ENCODE measurements around the gene HRH4.

Gene HRH4

DNA sequence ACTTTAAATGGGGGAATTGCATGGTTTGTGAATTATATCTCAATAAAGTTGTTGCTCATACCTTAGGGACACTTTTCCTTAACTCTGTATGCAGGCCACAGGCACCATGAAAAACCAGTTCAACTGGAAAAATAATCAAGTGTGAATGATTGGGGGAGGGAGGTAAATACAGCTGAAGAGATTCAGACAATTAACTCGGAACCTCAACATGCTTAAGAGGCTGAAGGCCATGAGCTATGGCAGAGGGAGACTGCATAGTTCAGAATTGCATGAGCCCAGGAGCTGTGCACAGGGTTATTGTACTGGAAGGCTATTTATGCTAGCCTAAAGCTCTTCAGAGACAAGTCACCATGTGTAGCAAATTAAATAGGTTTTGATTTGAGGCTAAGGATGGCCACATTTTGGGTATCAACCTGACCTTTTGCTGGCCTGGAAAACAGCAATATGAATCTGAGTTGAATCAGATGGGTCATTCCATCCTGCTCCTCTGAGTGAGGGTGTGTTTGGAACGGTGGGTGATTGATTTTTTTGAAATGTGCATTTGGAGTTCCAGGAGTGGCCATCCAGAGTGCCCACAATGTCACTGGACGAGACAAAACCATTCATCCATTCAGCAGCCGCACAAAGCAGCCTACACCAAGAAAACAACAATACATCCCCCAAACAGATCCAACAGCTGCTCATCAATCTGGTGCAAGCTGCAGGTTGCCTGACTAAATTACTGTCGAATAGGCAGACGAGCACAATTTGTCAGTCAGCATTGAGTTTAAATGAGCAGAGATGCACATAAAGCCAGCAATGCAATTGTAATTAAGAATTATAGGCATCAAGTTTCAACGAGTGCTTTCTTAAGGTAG is 42.5 kb downstream of the HRH4 start:
- Histone ChIP-seq H3K4me3 (ENCODE audit: low read depth in 1 of 2, low read length in 1 of 2) (no peak overlapping the region), H3K4me1 (ENCODE audit: control insufficient read depth in 1 of 2, insufficient read depth in 1 of 2, low read depth in 1 of 2, low read length in 1 of 2) (peaks cover 6 to 12% of the 10 kb centered on the region in 2 experiments), H3K27ac (no peak overlapping the region), H3K27me3 (no peaks in the 10 kb centered on the region), H3K36me3 (no peaks in the 10 kb centered on the region), H3K9me3 (no peaks in the 10 kb centered on the region)
- TF ChIP-seq, protein P1, sequence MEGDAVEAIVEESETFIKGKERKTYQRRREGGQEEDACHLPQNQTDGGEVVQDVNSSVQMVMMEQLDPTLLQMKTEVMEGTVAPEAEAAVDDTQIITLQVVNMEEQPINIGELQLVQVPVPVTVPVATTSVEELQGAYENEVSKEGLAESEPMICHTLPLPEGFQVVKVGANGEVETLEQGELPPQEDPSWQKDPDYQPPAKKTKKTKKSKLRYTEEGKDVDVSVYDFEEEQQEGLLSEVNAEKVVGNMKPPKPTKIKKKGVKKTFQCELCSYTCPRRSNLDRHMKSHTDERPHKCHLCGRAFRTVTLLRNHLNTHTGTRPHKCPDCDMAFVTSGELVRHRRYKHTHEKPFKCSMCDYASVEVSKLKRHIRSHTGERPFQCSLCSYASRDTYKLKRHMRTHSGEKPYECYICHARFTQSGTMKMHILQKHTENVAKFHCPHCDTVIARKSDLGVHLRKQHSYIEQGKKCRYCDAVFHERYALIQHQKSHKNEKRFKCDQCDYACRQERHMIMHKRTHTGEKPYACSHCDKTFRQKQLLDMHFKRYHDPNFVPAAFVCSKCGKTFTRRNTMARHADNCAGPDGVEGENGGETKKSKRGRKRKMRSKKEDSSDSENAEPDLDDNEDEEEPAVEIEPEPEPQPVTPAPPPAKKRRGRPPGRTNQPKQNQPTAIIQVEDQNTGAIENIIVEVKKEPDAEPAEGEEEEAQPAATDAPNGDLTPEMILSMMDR (IDR thresholded peaks at IDR 0.05), result no peak

DNA sequence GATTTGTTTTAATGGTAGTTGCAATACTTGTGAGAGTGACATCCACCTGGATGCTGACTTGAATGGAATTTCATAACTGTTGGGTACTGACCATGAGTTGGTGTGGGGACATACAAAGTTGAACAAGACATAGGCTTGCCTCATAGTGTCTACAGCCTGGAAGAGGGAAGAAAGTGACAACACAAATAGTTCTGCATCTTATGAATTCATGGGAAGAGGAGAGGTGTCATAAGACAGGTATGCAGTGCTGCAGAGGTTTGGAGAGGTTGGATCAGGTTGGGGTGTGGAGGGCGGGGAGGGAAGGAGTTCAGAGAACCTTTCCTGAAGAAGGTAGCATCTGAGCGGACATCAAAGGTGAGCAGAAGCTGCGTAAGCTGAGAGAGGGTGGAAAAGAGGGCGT is 44.0 kb downstream of the HRH4 start:
- Histone ChIP-seq H3K9me3 (no peaks in the 10 kb centered on the region), H3K4me1 (ENCODE audit: control insufficient read depth in 1 of 2, insufficient read depth in 1 of 2, low read depth in 1 of 2, low read length in 1 of 2) (peaks cover 6 to 12% of the 10 kb centered on the region in 2 experiments), H3K4me3 (ENCODE audit: low read depth in 1 of 2, low read length in 1 of 2) (no peak overlapping the region), H3K36me3 (no peaks in the 10 kb centered on the region), H3K27ac (no peak overlapping the region), H3K27me3 (no peaks in the 10 kb centered on the region)
- TF ChIP-seq, protein P1 (IDR thresholded peaks at IDR 0.05), result no peak

DNA sequence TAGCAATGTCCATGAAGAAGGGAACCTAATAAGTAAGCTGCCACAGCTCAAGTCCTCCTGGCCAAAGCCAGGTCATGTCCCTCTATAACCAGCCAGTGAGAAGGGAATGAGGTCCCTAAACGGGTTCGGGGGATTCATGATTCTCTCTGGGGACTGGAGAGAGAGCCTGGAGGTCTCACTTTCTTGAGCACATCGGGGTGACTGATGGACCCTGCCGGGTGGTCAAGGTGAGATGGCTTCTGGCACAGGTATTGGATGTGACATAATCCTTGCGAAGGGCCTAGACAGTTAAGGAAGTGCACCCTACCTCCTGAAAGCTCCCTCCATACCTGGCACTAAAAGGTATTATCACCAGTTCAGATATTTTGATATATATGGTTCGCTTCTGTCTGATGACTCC is 45.7 kb downstream of the HRH4 start:
- no peaks in the 10 kb centered on the region for H3K9me3 ChIP-seq
- H3K36me3 ChIP-seq, result no peaks in the 10 kb centered on the region
- no peak overlapping the region for H3K4me3 ChIP-seq (ENCODE audit: low read depth in 1 of 2, low read length in 1 of 2)
- H3K27me3 ChIP-seq, result no peaks in the 10 kb centered on the region
- TF ChIP-seq, protein P1 (IDR thresholded peaks at IDR 0.05), result no peak
- peaks cover 6 to 12% of the 10 kb centered on the region in 2 experiments for H3K4me1 ChIP-seq (ENCODE audit: control insufficient read depth in 1 of 2, insufficient read depth in 1 of 2, low read depth in 1 of 2, low read length in 1 of 2)
- no peak overlapping the region for H3K27ac ChIP-seq

DNA sequence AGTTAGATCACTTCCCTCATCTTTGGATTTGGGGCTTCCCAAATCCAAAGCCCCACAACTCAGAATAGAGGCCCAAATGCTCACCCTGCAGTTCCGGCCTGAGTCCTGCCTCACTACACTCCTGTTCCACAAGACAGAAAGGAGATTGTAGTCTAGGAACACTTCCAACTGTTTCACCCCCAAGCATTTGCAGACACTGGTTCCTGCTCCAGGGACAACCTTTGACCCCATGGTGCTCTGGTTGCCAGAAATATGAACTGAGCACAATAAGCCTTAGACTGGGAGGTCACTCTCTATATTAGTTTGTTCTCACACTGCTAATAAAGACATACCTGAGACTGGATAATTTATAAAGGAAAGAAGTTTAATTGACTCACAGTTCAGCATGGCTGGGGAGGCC is 49.0 kb downstream of the HRH4 start:
- TF ChIP-seq, protein P1 (IDR thresholded peaks at IDR 0.05), result no peak
- H3K9me3 ChIP-seq, result no peaks in the 10 kb centered on the region
- H3K4me3 ChIP-seq (ENCODE audit: low read depth in 1 of 2, low read length in 1 of 2), result no peak overlapping the region

DNA sequence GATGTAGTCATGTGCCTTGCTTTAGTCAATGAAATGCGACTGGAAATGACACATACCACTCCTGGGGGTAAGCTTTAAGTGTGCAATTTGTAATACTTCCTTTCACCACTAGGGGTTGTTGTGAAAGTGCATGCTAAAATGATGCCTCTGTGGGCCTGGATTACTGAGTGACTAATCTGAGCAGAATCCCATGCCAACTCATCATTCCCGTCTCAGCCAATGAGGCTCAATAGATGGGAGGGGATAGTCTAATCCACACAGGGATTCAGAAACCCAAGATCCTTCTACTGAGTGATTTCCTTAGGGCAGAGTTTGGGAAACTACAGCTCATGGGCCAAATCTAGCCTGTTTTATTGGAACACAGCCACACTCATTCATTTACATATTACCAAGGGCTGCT is 54.0 kb downstream of the HRH4 start:
- Histone ChIP-seq H3K27me3 (no peaks in the 10 kb centered on the region), H3K27ac (no peak overlapping the region), H3K36me3 (no peaks in the 10 kb centered on the region), H3K4me3 (ENCODE audit: low read depth in 1 of 2, low read length in 1 of 2) (no peak overlapping the region), H3K4me1 (ENCODE audit: control insufficient read depth in 1 of 2, insufficient read depth in 1 of 2, low read depth in 1 of 2, low read length in 1 of 2) (peaks cover 17 to 28% of the 10 kb centered on the region in 2 experiments), H3K9me3 (no peaks in the 10 kb centered on the region)
- TF ChIP-seq, protein P1 (IDR thresholded peaks at IDR 0.05), result peak; percentile 24

More for the DNA sequence above, 49.0 kb downstream of the HRH4 start:
- H3K4me1 ChIP-seq (ENCODE audit: control insufficient read depth in 1 of 2, insufficient read depth in 1 of 2, low read depth in 1 of 2, low read length in 1 of 2), result peaks cover 3 to 6% of the 10 kb centered on the region in 2 experiments
- H3K27ac ChIP-seq, result no peak overlapping the region
- H3K36me3 ChIP-seq, result no peaks in the 10 kb centered on the region
- H3K27me3 ChIP-seq, result no peaks in the 10 kb centered on the region
